Heart left ventricle (tissue), 13 donors: ENCODE results near the gene UQCC2.

Experiments
- POLR2A ChIP-seq, 2 donors: fragments of 450-650 bp; IDR thresholded peaks; one replicate each; pipeline ENCODE4 v1.6.1; 2017; ENCODE audit warnings: antibody characterized with exemption in 2 of 2, mild to moderate bottlenecking in 2 of 2, moderate library complexity in 2 of 2
- TF ChIP-seq, protein P1 (sequence below), 12 donors: fragments of 200-600 bp; sonication (generic) in 4 of 12; IDR thresholded peaks; one replicate each; pipeline versions ENCODE4 v1.5.0 to v1.8.0; 2018 to 2022; ENCODE audit warnings: antibody characterized with exemption in 12 of 12, mild to moderate bottlenecking in 5 of 12
- donor health status: ischemic (EF 13 %, LVEDD 7.1; RV severe dilation, severe dysfunction).
- donor health status: DM: no; HTN: yes; CAD: no.
- donor health status: DM: no; HTN: no; CAD: no.
- donor health status: ischemic (EF 25% LVEDD 6.9; RV normal size, moderate dysfunction).
- donor health status: ischemic (EF 25% LVEDD 5.7; RV mildly dilated, moderate dysfunction).
- donor health status: ischemic (EF 35%, LVEDD 5.7; RV mildly dilated, moderate dysfunction).
- donor health status: nonischemic (EF 11% LVEDD 7.7; RV severe dilation, severe dysfunction).
- donor health status: DM: yes; HTN: yes; CAD: no.
- donor health status: PGD.
- donor health status: ischemic (EF 29% LVEDD 5.4; RV normal size, mild dysfunction).
- donor health status: nonischemic (EF 23%, LVEDD 6.1; RV moderate dilation, normal function).

DNA sequence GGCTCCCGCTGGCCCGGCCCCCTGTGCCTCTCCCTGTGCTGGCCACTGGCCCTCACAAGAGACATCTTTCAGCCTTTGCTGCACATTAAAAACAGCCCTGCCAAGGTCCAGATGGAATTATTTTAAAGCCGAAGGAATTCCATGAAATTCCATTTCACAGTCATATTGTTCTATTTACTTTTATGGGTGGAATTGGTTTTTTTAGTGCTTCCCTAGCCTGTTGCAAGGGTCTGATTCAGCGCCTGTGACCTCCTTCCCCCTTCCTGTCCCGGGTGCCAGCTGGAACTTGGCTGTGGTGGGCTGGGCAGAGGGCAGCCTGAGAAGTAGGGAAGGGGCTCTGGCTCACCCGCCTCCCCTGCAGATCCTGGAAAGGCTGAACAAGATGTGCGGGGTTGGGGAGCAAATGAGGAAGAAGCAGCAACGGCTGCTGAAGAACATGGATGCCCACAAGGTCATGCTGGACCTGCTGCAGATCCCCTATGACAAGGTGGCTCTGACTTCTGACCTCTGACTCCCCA, 34.3 kb downstream of the UQCC2 start:
- TF ChIP-seq, protein P1, sequence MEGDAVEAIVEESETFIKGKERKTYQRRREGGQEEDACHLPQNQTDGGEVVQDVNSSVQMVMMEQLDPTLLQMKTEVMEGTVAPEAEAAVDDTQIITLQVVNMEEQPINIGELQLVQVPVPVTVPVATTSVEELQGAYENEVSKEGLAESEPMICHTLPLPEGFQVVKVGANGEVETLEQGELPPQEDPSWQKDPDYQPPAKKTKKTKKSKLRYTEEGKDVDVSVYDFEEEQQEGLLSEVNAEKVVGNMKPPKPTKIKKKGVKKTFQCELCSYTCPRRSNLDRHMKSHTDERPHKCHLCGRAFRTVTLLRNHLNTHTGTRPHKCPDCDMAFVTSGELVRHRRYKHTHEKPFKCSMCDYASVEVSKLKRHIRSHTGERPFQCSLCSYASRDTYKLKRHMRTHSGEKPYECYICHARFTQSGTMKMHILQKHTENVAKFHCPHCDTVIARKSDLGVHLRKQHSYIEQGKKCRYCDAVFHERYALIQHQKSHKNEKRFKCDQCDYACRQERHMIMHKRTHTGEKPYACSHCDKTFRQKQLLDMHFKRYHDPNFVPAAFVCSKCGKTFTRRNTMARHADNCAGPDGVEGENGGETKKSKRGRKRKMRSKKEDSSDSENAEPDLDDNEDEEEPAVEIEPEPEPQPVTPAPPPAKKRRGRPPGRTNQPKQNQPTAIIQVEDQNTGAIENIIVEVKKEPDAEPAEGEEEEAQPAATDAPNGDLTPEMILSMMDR (IDR thresholded peaks at IDR 0.05): no peak
- TF ChIP-seq POLR2A (IDR thresholded peaks at IDR 0.05): no peak
